ENCODE data around the gene LRRC43.

DNA sequence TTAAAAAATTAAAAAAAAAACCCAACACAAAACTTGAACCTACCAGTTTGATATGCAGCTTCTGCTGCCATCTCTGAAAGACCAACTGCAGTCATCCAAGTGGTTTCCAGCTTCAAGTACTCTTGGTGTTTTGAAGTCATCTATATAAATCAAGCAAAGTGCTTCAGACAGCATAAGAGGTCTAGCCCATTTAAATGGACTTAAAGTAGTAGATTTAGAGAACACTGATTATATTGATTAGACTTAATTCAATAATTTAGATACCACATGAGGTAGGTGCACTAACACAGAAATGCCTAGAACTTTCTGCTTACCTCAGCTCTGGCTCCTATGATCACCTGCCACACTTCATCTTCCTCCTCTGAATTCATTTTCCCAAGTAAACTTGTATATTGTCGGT is 33.5 kb downstream of the LRRC43 start:
- TF ChIP-seq CBX5 (IDR thresholded peaks at IDR 0.05; ENCODE audit: low read depth), result no peak
- TF ChIP-seq CHD2 (IDR thresholded peaks at IDR 0.05; ENCODE audit: borderline replicate concordance, low read depth, low read length), result no peak
- TF ChIP-seq, protein P1, sequence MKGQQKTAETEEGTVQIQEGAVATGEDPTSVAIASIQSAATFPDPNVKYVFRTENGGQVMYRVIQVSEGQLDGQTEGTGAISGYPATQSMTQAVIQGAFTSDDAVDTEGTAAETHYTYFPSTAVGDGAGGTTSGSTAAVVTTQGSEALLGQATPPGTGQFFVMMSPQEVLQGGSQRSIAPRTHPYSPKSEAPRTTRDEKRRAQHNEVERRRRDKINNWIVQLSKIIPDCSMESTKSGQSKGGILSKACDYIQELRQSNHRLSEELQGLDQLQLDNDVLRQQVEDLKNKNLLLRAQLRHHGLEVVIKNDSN (IDR thresholded peaks at IDR 0.05; ENCODE audit: borderline replicate concordance, extremely low read length, insufficient read depth, low read depth, low read length), result no peak
- TF ChIP-seq CBFB (IDR thresholded peaks at IDR 0.05; ENCODE audit: low read depth), result no peak
- TF ChIP-seq POLR2A (IDR thresholded peaks at IDR 0.05; ENCODE audit: low read depth, low read length), result no peak
- TF ChIP-seq, protein P2, sequence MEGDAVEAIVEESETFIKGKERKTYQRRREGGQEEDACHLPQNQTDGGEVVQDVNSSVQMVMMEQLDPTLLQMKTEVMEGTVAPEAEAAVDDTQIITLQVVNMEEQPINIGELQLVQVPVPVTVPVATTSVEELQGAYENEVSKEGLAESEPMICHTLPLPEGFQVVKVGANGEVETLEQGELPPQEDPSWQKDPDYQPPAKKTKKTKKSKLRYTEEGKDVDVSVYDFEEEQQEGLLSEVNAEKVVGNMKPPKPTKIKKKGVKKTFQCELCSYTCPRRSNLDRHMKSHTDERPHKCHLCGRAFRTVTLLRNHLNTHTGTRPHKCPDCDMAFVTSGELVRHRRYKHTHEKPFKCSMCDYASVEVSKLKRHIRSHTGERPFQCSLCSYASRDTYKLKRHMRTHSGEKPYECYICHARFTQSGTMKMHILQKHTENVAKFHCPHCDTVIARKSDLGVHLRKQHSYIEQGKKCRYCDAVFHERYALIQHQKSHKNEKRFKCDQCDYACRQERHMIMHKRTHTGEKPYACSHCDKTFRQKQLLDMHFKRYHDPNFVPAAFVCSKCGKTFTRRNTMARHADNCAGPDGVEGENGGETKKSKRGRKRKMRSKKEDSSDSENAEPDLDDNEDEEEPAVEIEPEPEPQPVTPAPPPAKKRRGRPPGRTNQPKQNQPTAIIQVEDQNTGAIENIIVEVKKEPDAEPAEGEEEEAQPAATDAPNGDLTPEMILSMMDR (IDR thresholded peaks at IDR 0.05 in 2 of 3, conservative IDR thresholded peaks at IDR 0.05 in 1 of 3; ENCODE audit: control insufficient read depth in 2 of 3, extremely low read depth in 1 of 3, insufficient read depth in 1 of 3, low read depth in 3 of 3, low read length in 3 of 3), result no peak
- TF ChIP-seq RAD21 (IDR thresholded peaks at IDR 0.05; ENCODE audit: insufficient read depth, low read depth, low read length), result no peak
- TF ChIP-seq JUND (IDR thresholded peaks at IDR 0.05; ENCODE audit: low read depth, low read length), result no peak
- TF ChIP-seq, protein P3, sequence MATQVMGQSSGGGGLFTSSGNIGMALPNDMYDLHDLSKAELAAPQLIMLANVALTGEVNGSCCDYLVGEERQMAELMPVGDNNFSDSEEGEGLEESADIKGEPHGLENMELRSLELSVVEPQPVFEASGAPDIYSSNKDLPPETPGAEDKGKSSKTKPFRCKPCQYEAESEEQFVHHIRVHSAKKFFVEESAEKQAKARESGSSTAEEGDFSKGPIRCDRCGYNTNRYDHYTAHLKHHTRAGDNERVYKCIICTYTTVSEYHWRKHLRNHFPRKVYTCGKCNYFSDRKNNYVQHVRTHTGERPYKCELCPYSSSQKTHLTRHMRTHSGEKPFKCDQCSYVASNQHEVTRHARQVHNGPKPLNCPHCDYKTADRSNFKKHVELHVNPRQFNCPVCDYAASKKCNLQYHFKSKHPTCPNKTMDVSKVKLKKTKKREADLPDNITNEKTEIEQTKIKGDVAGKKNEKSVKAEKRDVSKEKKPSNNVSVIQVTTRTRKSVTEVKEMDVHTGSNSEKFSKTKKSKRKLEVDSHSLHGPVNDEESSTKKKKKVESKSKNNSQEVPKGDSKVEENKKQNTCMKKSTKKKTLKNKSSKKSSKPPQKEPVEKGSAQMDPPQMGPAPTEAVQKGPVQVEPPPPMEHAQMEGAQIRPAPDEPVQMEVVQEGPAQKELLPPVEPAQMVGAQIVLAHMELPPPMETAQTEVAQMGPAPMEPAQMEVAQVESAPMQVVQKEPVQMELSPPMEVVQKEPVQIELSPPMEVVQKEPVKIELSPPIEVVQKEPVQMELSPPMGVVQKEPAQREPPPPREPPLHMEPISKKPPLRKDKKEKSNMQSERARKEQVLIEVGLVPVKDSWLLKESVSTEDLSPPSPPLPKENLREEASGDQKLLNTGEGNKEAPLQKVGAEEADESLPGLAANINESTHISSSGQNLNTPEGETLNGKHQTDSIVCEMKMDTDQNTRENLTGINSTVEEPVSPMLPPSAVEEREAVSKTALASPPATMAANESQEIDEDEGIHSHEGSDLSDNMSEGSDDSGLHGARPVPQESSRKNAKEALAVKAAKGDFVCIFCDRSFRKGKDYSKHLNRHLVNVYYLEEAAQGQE (IDR thresholded peaks at IDR 0.05; ENCODE audit: low read depth, low read length), result no peak
- TF ChIP-seq EP300 (IDR thresholded peaks at IDR 0.05; ENCODE audit: borderline replicate concordance in 1 of 2, control insufficient read depth in 1 of 2, low read depth in 2 of 2, low read length in 2 of 2), result no peak
- no peak for TF ChIP-seq ZBED1 (IDR thresholded peaks at IDR 0.05; ENCODE audit: borderline replicate concordance)
- TF ChIP-seq GATAD2B (conservative IDR thresholded peaks at IDR 0.05; ENCODE audit: low read depth), result no peak
- TF ChIP-seq, protein P4, sequence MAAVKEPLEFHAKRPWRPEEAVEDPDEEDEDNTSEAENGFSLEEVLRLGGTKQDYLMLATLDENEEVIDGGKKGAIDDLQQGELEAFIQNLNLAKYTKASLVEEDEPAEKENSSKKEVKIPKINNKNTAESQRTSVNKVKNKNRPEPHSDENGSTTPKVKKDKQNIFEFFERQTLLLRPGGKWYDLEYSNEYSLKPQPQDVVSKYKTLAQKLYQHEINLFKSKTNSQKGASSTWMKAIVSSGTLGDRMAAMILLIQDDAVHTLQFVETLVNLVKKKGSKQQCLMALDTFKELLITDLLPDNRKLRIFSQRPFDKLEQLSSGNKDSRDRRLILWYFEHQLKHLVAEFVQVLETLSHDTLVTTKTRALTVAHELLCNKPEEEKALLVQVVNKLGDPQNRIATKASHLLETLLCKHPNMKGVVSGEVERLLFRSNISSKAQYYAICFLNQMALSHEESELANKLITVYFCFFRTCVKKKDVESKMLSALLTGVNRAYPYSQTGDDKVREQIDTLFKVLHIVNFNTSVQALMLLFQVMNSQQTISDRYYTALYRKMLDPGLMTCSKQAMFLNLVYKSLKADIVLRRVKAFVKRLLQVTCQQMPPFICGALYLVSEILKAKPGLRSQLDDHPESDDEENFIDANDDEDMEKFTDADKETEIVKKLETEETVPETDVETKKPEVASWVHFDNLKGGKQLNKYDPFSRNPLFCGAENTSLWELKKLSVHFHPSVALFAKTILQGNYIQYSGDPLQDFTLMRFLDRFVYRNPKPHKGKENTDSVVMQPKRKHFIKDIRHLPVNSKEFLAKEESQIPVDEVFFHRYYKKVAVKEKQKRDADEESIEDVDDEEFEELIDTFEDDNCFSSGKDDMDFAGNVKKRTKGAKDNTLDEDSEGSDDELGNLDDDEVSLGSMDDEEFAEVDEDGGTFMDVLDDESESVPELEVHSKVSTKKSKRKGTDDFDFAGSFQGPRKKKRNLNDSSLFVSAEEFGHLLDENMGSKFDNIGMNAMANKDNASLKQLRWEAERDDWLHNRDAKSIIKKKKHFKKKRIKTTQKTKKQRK (IDR thresholded peaks at IDR 0.05; ENCODE audit: low read depth, low read length), result no peak
- TF ChIP-seq RCOR1 (conservative IDR thresholded peaks at IDR 0.05; ENCODE audit: low read depth, low read length), result no peak

Measured in GM12878 (cell line).